ENCODE results near the gene SORBS1. TPM values are rescaled to one million over a fixed set of nuclear protein-coding genes. Genes with fewer than 3 reads are reported as not detected.

The SORBS1 gene
- total RNA-seq, 2 experiments from 2014 or later = 1.5 to 1.8 TPM

- H3K27ac Mint-ChIP-seq = no peak overlapping the region
- H3K9me3 Mint-ChIP-seq = no peaks in the 10 kb centered on the region
- no peak overlapping the region for H3K4me3 Mint-ChIP-seq
- no peak for DNase-seq
- intact Hi-C loops (cut with micrococcal nuclease) = no loop called here
- no peaks in the 10 kb centered on the region for H3K36me3 Mint-ChIP-seq
- no peaks in the 10 kb centered on the region for H3K4me1 Mint-ChIP-seq (ENCODE audit: low read depth)
- no peaks in the 10 kb centered on the region for H3K27me3 Mint-ChIP-seq
- POLR2A ChIA-PET = no interaction called here
- CTCF ChIA-PET = interaction anchor here (0.5 kb wide), 1 partner anchor 99 kb away, joined by 3 read pairs; no protein-coding TSS in a partner anchor
Measured at GRCh38 chr10:95282107-95282506, 279.1 kb downstream of the SORBS1 start.

DNA sequence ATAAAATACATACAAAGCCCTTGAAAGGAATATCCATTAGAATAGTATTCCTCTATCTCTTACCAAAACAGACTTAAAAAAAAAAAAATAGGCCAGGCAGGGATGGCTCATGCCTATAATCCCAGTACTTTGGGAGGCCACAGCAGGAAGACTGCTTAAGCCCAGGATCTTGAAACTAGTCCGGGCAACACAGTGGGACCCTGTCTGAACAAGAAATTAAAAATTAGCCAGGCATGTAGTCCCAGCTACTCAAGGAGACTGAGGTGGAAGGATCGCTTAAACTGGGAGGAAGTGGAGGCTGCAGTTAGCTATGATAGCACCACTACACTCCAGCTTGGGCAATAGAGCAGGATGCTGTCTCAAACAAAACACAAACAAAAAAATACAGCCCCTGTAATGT, 280.0 kb downstream of the SORBS1 start:
- no peak overlapping the region for H3K27ac Mint-ChIP-seq
- H3K9me3 Mint-ChIP-seq = no peaks in the 10 kb centered on the region
- H3K4me1 Mint-ChIP-seq (ENCODE audit: low read depth) = no peaks in the 10 kb centered on the region
- intact Hi-C loops (cut with micrococcal nuclease) = no loop called here
- ChIA-PET POLR2A (no interaction called here), CTCF (no interaction called here)
- no peaks in the 10 kb centered on the region for H3K27me3 Mint-ChIP-seq
- H3K36me3 Mint-ChIP-seq = no peaks in the 10 kb centered on the region
- H3K4me3 Mint-ChIP-seq = no peak overlapping the region
- no peak for DNase-seq

DNA sequence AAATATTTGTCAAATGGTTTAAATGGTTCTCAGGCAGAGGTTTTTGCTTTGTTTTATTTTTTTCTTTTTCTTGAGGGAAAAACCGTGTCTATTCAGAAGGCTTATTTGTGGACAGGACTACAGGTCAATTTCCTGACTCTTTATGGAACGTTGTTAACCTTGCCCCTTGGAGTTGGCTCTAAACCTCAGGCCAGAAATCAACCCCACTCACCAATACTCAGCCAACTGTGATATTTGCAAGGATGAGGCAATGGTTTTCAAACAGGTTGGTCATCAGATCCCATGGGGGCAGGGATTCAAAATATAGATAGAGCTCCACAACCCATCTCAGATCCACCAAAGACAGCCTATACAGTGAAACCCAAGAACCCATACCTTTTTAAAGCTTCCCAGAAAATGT, 280.5 kb downstream of the SORBS1 start:
- H3K4me3 Mint-ChIP-seq = no peak overlapping the region
- H3K27me3 Mint-ChIP-seq = no peaks in the 10 kb centered on the region
- H3K27ac Mint-ChIP-seq = no peak overlapping the region
- DNase-seq = no peak
- H3K4me1 Mint-ChIP-seq (ENCODE audit: low read depth) = no peaks in the 10 kb centered on the region
- intact Hi-C loops (cut with micrococcal nuclease) = no loop called here
- no peaks in the 10 kb centered on the region for H3K36me3 Mint-ChIP-seq
- ChIA-PET POLR2A (no interaction called here), CTCF (no interaction called here)
- no peaks in the 10 kb centered on the region for H3K9me3 Mint-ChIP-seq

DNA sequence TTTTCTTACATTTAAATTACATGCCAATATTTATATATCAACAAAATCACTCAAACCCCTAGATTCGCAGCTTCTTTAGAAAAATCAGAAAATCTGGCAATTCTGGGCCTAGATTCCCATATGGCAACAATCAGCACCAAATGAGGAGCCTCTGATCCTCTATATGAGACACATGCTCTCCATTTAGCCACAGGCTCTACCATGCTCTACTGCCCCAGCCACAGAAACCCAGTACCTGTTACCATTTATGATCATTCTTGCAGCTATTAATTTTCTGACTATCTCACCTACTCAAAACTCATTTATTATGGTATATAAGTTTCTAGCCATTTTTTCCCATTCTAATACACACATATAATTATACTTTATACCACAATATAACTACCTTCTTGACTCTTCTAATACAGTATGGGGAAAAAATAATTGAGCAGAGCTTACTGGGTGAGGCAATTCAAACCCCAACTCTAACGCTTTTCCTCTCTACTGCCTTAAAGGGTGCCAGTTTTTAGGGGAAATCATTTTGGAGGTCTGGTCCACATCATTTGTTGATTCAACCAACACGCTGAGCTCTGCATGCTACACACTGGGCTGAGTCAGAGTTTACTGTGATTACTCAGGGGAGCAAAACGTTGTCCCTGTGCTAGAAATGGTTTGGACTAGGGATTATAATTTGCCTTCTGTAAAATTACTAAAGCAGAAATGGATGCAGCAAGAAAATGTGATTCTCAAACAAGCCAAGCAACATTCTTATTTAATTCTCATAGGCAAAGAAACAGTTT, 281.9 kb downstream of the SORBS1 start:
- CTCF ChIA-PET = interaction anchor here (1.2 kb wide), 1 partner anchor 32 kb away, joined by 3 read pairs; no protein-coding TSS in a partner anchor
- Mint-ChIP-seq H3K9me3 (no peaks in the 10 kb centered on the region), H3K4me3 (no peak overlapping the region), H3K27ac (no peak overlapping the region), H3K4me1 (ENCODE audit: low read depth) (no peaks in the 10 kb centered on the region), H3K36me3 (no peaks in the 10 kb centered on the region), H3K27me3 (no peaks in the 10 kb centered on the region)
- POLR2A ChIA-PET = no interaction called here
- intact Hi-C loops (cut with micrococcal nuclease) = no loop called here
- DNase-seq = no peak

DNA sequence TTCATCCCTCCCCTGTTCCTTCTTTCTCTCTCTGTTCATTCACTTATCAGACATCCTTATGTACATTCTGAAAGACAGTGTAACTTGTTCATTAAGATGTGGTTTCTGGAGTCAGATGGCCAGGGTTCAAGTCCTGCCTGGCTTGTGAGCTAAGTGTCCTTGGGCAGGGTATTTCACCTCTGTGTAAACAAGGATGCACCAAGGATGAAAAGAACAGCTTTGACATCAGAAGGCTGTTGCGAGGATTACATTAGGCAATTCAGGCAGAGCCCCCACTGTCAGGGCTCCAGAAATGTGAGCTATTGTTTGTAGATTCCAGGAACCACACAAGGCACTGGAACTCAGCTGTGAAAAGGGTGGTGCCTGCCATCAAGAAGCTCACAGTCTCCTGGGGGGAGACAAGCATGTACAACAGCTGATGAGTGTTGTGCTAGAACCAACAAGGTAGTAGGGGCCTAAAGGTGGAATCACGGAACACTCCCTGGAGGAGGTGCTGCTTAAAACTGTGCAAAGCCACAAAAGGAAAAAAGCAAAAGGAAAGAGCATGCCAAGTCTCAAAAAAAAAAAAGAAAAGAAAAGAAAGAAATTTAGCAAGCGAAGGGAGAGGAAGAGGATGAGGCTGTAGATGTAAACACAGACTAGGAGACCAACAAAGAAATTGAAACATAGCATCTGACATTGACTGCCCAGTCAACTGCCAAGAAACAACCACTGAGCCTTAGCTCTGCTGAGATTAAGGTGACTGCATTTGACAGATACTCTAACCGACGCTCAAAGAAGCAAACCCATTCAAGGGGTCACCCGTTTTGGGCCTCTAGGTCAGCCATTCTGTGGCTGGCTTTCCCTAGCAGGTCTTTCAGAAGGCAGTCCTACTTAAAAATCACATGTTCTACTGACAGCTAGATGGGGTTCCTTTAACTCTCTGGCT, 282.8 kb downstream of the SORBS1 start:
- Mint-ChIP-seq H3K4me1 (ENCODE audit: low read depth) (no peaks in the 10 kb centered on the region), H3K36me3 (no peaks in the 10 kb centered on the region), H3K4me3 (no peak overlapping the region), H3K9me3 (no peaks in the 10 kb centered on the region), H3K27me3 (no peaks in the 10 kb centered on the region), H3K27ac (no peak overlapping the region)
- POLR2A ChIA-PET = no interaction called here
- no peak for DNase-seq
- CTCF ChIA-PET = interaction anchor here (1.2 kb wide), 1 partner anchor 32 kb away, joined by 3 read pairs; no protein-coding TSS in a partner anchor
- intact Hi-C loops (cut with micrococcal nuclease) = no loop called here

- Mint-ChIP-seq H3K9me3 (no peaks in the 10 kb centered on the region), H3K27ac (no peak overlapping the region), H3K4me3 (no peak overlapping the region), H3K36me3 (no peaks in the 10 kb centered on the region), H3K4me1 (ENCODE audit: low read depth) (no peaks in the 10 kb centered on the region), H3K27me3 (no peaks in the 10 kb centered on the region)
- POLR2A ChIA-PET = no interaction called here
- DNase-seq = no peak
- CTCF ChIA-PET = no interaction called here
- intact Hi-C loops (cut with micrococcal nuclease) = no loop called here
Measured at GRCh38 chr10:95277614-95278013, 283.6 kb downstream of the SORBS1 start.

GRCh38 chr10:95277201-95277570, 284.0 kb downstream of the SORBS1 start:
- CTCF ChIA-PET = interaction anchor here (0.8 kb wide), 1 partner anchor 86 kb away, joined by 3 read pairs; no protein-coding TSS in a partner anchor
- no peak overlapping the region for H3K27ac Mint-ChIP-seq
- DNase-seq = no peak
- H3K4me3 Mint-ChIP-seq = no peak overlapping the region
- intact Hi-C loops (cut with micrococcal nuclease) = no loop called here
- H3K36me3 Mint-ChIP-seq = no peaks in the 10 kb centered on the region
- POLR2A ChIA-PET = no interaction called here
- no peaks in the 10 kb centered on the region for H3K9me3 Mint-ChIP-seq
- no peaks in the 10 kb centered on the region for H3K4me1 Mint-ChIP-seq (ENCODE audit: low read depth)
- no peaks in the 10 kb centered on the region for H3K27me3 Mint-ChIP-seq

- CTCF ChIA-PET = interaction anchor here (0.8 kb wide), 1 partner anchor 87 kb away, joined by 3 read pairs; no protein-coding TSS in a partner anchor
- H3K4me3 Mint-ChIP-seq = no peak overlapping the region
- no peak overlapping the region for H3K27ac Mint-ChIP-seq
- DNase-seq = no peak
- H3K36me3 Mint-ChIP-seq = no peaks in the 10 kb centered on the region
- H3K4me1 Mint-ChIP-seq (ENCODE audit: low read depth) = no peaks in the 10 kb centered on the region
- intact Hi-C loops (cut with micrococcal nuclease) = no loop called here
- no peaks in the 10 kb centered on the region for H3K27me3 Mint-ChIP-seq
- POLR2A ChIA-PET = no interaction called here
- no peaks in the 10 kb centered on the region for H3K9me3 Mint-ChIP-seq
Measured at GRCh38 chr10:95276367-95277200, 284.6 kb downstream of the SORBS1 start.

DNA sequence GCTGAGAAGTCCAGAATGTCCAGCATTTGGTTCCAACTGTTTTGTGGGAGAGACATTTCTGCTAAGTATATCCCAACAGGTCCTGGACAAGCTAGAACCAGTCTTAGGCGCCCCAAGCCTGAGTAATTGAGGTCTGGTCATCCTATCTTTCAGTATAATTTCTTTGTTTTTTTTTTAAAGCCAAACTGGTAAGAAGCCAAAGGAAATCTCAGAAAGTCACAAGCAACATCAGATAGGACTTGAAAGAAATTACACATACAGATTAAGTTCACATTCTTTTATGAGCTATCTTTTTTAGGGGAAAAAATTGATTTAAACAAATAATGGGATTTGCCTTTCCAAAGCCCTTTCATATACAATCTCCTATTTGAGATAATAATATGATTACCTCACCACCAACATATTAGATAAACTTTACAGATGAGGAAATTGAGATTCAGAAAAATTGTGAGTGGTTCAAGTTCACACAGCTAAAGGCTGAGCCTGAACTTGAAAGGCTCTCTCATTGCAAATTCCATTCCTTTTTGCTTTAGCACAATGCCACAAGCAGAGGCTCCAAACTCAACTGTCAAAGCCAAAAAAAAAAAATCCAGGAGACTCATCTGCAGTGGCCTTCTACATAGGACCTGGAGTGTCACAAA, 285.3 kb downstream of the SORBS1 start:
- Mint-ChIP-seq H3K27me3 (no peaks in the 10 kb centered on the region), H3K27ac (no peak overlapping the region), H3K4me1 (ENCODE audit: low read depth) (no peaks in the 10 kb centered on the region), H3K36me3 (no peaks in the 10 kb centered on the region), H3K9me3 (no peaks in the 10 kb centered on the region), H3K4me3 (no peak overlapping the region)
- POLR2A ChIA-PET = interaction anchor here (0.6 kb wide), 1 partner anchor 129 kb away, joined by 3 read pairs; no protein-coding TSS in a partner anchor
- CTCF ChIA-PET = interaction anchor here (2.3 kb wide), 1 partner anchor 29 kb away, joined by 5 read pairs; no protein-coding TSS in a partner anchor
- intact Hi-C loops (cut with micrococcal nuclease) = no loop called here
- no peak for DNase-seq

DNA sequence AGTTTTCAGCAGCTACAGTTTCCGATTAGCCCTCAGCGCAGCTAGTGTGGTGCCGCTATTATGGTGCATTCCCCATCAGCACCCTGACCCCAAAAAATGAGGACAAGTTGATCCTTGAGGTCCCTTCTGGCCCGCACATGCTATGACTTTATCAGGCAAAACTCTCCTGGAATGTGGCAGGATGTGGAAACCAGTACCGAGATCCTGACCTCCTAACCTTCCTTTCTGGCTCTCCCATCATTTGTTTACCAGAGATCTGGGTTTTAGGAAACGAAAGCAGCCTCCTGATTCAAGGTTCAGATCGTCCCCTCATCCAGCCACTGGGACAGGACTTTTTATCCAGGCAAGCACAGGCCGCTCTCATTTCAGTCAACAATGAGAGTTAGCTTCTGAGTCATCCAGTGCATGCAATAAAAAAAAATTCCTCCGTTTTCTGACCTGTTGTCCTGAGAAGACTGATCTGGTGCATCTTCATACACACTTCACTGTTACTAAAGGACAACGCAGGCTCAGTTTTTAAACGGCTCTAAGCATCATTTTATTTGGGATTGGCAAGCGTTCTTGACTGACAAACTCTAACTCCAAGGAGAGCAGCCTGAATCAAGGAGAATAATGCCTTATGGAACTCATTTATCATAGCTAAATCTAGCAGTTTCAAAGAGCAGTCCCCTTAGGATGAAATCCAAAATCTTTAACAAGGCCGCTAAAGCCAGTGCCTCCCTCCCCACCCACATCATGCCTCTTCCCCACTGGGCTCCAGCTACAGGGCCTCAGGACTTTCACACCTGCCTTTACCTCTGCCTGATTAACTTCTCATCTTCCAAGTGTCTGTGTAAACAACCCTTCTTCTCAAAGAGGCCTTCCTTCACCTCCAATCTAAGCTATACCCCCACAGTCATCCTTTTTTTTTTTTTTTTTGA, 287.5 kb downstream of the SORBS1 start:
- H3K4me1 Mint-ChIP-seq (ENCODE audit: low read depth) = no peaks in the 10 kb centered on the region
- H3K27me3 Mint-ChIP-seq = no peaks in the 10 kb centered on the region
- H3K4me3 Mint-ChIP-seq = no peak overlapping the region
- POLR2A ChIA-PET = no interaction called here
- H3K36me3 Mint-ChIP-seq = no peaks in the 10 kb centered on the region
- intact Hi-C loops (cut with micrococcal nuclease) = no loop called here
- no peaks in the 10 kb centered on the region for H3K9me3 Mint-ChIP-seq
- DNase-seq = no peak
- CTCF ChIA-PET = interaction anchor here (0.8 to 2.3 kb wide), 2 partner anchors 27 to 91 kb away, joined by 4 to 5 read pairs; no protein-coding TSS in a partner anchor
- no peak overlapping the region for H3K27ac Mint-ChIP-seq

GRCh38 chr10:95268438-95268837, 292.7 kb downstream of the SORBS1 start:
- CTCF ChIA-PET = no interaction called here
- no peak for DNase-seq
- Mint-ChIP-seq H3K36me3 (no peaks in the 10 kb centered on the region), H3K4me3 (no peak overlapping the region), H3K27me3 (no peaks in the 10 kb centered on the region), H3K27ac (no peak overlapping the region), H3K9me3 (no peaks in the 10 kb centered on the region), H3K4me1 (ENCODE audit: low read depth) (no peaks in the 10 kb centered on the region)
- POLR2A ChIA-PET = no interaction called here
- intact Hi-C loops (cut with micrococcal nuclease) = no loop called here
